Femur (tissue), 1 donor: Measurements from ENCODE around the gene NSD1.
"Not testable (repeated sequence)": the region's sequence is repeated elsewhere in the genome, so short reads cannot be mapped to it uniquely, and the experiment has no call there.

Source experiments
- DNase-seq: peaks from one replicate; pipeline ENCODE4 v3.0.0-alpha.2; 2017

The NSD1 gene

GRCh38 chr5:177293819-177294581 lies 160.4 kb downstream of the NSD1 start:
- DNase-seq: no peak

- DNase-seq: no peak
Measured at GRCh38 chr5:177294632-177295031, 161.1 kb downstream of the NSD1 start.

DNA sequence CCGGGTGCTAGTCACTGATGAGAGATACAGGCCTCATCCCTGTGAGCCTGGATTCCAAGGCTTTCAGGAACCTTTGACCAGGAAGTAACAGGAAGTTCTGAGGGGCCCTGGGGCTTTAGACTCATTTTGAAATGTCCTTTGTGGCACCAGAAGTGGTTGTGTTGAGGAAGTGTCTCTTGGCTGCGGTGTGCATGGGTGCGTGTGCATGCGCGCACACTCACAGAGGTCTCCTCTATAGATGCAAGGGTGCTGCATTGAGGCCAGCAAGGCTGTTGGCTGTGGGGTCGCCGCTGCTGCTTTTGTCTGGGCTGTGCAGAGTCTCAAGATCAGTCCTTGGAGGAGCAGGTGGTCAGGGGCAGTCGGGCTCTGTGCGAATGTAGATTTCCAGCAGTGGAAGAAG lies 162.4 kb downstream of the NSD1 start:
- DNase-seq: no peak

GRCh38 chr5:177296581-177296980 lies 163.0 kb downstream of the NSD1 start:
- DNase-seq: no peak

DNA sequence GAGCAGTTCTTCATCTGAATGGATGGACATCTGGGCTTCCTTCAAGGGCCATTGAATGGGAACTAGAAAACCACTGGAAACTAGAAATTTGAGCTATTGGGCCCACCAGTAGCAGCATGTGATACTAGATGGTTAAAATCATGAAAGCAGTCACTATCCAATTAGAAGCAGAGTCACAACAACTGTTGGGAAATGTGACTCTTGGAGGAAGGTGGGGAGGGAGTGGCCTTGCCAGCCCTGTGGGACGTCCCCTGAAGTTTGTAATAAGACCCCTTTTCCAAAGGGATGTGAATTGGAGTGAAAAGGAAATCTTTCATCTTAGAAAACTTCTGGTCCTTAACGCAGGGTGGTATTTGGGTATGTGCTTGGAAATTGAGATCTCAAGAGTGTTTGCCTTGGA lies 164.3 kb downstream of the NSD1 start:
- DNase-seq: no peak

- DNase-seq: no peak
Measured at GRCh38 chr5:177299697-177300096, 166.1 kb downstream of the NSD1 start.

DNA sequence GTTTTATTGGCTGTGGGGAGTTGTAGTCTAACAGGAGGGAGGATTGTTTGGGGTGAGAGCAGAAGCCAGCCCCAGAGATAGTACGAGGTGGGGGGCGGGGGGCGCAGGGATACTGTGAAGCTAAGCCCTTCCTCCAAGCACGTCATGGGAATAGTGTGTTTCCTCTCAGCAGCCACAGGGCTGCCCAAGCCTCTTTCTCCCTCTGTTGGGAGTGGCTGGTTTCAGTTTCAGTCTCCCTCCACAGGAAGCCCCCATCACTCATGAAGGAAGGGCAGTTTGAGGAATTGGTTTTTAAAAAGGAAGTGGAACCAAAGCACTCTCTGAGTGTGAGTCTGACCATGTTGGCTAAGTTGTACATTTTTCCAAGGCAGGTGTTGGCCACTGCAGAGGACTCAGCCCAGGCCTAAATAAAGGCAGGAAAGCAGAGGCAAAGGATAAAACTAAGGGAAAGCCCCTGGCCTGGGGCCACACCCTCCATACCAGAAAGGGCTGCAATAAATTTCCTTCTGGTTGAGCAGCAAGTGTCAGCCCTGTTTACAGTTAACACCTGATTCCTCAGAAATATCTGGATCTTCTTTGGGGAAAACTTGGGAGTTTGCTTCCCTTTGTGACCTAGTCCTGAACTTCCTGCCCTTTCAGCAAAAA lies 166.8 kb downstream of the NSD1 start:
- DNase-seq: peak; percentile 78

GRCh38 chr5:177300951-177301350 lies 167.4 kb downstream of the NSD1 start:
- DNase-seq: no peak

GRCh38 chr5:177301503-177302165 lies 168.1 kb downstream of the NSD1 start:
- no peak for DNase-seq

GRCh38 chr5:177302354-177303110 lies 169.0 kb downstream of the NSD1 start:
- no peak for DNase-seq

GRCh38 chr5:177303121-177303924 lies 169.8 kb downstream of the NSD1 start, which contains the start of the genes PRELID1 and RAB24:
PRELID1 (plus strand) TSS chr5:177303799; CDS start chr5:177303986, 187 bp downstream.
RAB24 (minus strand) TSS chr5:177303719; CDS start chr5:177303288, 431 bp downstream.
- peak; percentile 91 for DNase-seq

- DNase-seq: no peak
Measured at GRCh38 chr5:177303925-177304391, 170.4 kb downstream of the NSD1 start.

GRCh38 chr5:177304392-177305119 lies 171.0 kb downstream of the NSD1 start:
- DNase-seq: no peak

DNA sequence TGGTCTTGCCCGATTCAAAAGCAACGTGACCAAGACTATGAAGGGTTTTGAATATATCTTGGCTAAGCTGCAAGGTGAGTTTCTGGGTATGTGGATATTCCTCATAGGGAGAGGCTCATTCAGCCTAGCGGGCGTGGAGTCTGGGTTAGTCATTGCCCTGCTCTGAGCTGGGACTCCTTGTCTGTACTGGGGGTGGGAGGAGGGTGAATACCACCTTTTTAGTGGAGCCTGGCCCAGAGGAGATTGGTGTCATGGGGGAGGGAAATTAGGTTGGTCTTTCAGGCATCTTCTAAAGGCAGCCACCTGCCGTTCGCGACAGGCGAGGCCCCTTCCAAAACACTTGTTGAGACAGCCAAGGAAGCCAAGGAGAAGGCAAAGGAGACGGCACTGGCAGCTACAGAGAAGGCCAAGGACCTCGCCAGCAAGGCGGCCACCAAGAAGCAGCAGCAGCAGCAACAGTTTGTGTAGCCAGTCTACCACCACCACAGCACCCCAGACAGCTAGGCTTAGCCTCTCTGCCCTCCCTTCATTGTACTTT lies 172.6 kb downstream of the NSD1 start:
- DNase-seq: not testable (repeated sequence)

- no peak for DNase-seq
Measured at GRCh38 chr5:177306674-177307543, 173.3 kb downstream of the NSD1 start.

- DNase-seq: no peak
Measured at GRCh38 chr5:177307544-177308363, 174.2 kb downstream of the NSD1 start.

GRCh38 chr5:177308740-177309139 lies 175.2 kb downstream of the NSD1 start:
- no peak for DNase-seq

DNA sequence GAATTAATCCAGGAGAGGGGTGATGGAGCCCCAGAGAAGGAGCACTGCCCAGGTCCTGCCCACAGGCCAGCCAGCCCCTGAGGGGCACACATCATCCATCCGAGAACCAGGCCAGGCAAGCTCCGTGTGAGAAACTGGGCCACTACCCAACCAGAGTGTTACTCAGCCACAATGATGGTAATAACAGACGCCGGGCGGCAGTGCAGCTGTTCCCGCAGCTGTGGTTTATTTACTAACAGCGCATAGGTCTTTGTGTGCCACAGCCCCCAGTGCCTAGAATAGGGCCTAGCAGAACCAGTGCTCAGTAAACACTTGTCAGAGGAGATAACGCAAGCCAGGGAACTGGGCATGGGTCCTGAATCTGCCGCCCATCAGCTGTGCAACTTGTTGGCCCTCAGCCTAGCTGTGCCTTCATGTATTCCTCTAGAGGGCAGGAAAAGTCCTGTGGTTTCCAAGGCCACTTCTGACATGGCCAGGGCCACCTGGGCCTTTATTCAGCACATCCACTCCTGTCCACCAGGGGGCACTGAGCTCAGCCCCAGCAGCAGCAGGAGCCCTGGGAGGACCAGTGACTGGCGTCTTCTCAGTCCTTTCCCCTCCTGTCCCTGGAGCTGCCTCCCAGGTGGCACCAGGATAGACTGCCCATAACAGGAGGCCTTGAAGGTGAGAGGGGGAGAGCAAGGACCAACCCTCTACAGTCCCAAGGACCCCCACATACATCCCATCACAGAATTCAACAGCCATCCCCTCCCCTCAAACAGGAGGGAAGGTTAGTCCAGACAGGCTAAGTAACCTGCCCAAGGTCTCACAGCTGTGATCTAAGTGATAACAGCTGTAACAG lies 176.0 kb downstream of the NSD1 start:
- peak; percentile 74 for DNase-seq
